ENCODE measurements around the gene P2RX1.

Gene P2RX1

GRCh38 chr17:3915581-3915994, 677 bp downstream of the P2RX1 start:
- TF ChIP-seq FOXP2 (optimal IDR thresholded peaks at IDR 0.05; ENCODE audit: borderline replicate concordance, extremely low read depth, extremely low read length, insufficient read depth) (no peak), REST (IDR thresholded peaks at IDR 0.05; ENCODE audit: insufficient read depth in 1 of 2, low read depth in 2 of 2, low read length in 2 of 2) (no peak), TAF1 (IDR thresholded peaks at IDR 0.05; ENCODE audit: borderline replicate concordance, insufficient read depth, low read length) (no peak), SIN3A (IDR thresholded peaks at IDR 0.05; ENCODE audit: borderline replicate concordance, insufficient read depth, low read length) (no peak), POLR2AphosphoS5 (IDR thresholded peaks at IDR 0.05; ENCODE audit: low read depth, low read length) (no peak)

GRCh38 chr17:3914312-3914670, 2.0 kb downstream of the P2RX1 start:
- TF ChIP-seq REST (IDR thresholded peaks at IDR 0.05; ENCODE audit: insufficient read depth in 1 of 2, low read depth in 2 of 2, low read length in 2 of 2) = no peak
- no peak for TF ChIP-seq POLR2AphosphoS5 (IDR thresholded peaks at IDR 0.05; ENCODE audit: low read depth, low read length)
- no peak for TF ChIP-seq SIN3A (IDR thresholded peaks at IDR 0.05; ENCODE audit: borderline replicate concordance, insufficient read depth, low read length)
- no peak for TF ChIP-seq TAF1 (IDR thresholded peaks at IDR 0.05; ENCODE audit: borderline replicate concordance, insufficient read depth, low read length)
- TF ChIP-seq FOXP2 (optimal IDR thresholded peaks at IDR 0.05; ENCODE audit: borderline replicate concordance, extremely low read depth, extremely low read length, insufficient read depth) = no peak

GRCh38 chr17:3913531-3914311, 2.5 kb downstream of the P2RX1 start:
- TF ChIP-seq POLR2AphosphoS5 (IDR thresholded peaks at IDR 0.05; ENCODE audit: low read depth, low read length) (no peak), FOXP2 (optimal IDR thresholded peaks at IDR 0.05; ENCODE audit: borderline replicate concordance, extremely low read depth, extremely low read length, insufficient read depth) (peak; percentile 86), TAF1 (IDR thresholded peaks at IDR 0.05; ENCODE audit: borderline replicate concordance, insufficient read depth, low read length) (no peak)

GRCh38 chr17:3912827-3913226, 3.4 kb downstream of the P2RX1 start:
- no peak for TF ChIP-seq SIN3A (IDR thresholded peaks at IDR 0.05; ENCODE audit: borderline replicate concordance, insufficient read depth, low read length)
- TF ChIP-seq POLR2AphosphoS5 (IDR thresholded peaks at IDR 0.05; ENCODE audit: low read depth, low read length) = no peak
- TF ChIP-seq FOXP2 (optimal IDR thresholded peaks at IDR 0.05; ENCODE audit: borderline replicate concordance, extremely low read depth, extremely low read length, insufficient read depth) = no peak
- TF ChIP-seq REST (IDR thresholded peaks at IDR 0.05; ENCODE audit: insufficient read depth in 1 of 2, low read depth in 2 of 2, low read length in 2 of 2) = no peak
- TF ChIP-seq TAF1 (IDR thresholded peaks at IDR 0.05; ENCODE audit: borderline replicate concordance, insufficient read depth, low read length) = no peak

- TF ChIP-seq POLR2AphosphoS5 (IDR thresholded peaks at IDR 0.05; ENCODE audit: low read depth, low read length) = no peak
- no peak for TF ChIP-seq TAF1 (IDR thresholded peaks at IDR 0.05; ENCODE audit: borderline replicate concordance, insufficient read depth, low read length)
- peak; percentile 50 for TF ChIP-seq FOXP2 (optimal IDR thresholded peaks at IDR 0.05; ENCODE audit: borderline replicate concordance, extremely low read depth, extremely low read length, insufficient read depth)
- no peak for TF ChIP-seq SIN3A (IDR thresholded peaks at IDR 0.05; ENCODE audit: borderline replicate concordance, insufficient read depth, low read length)
Observed at GRCh38 chr17:3911271-3912053, 4.8 kb downstream of the P2RX1 start.
